Ishikawa (cell line): Measurements from ENCODE around the gene CKLF.

Experiments used
- CEBPB ChIP-seq: IDR thresholded peaks from 2 replicates; pipeline ENCODE4 v1.6.1; 2012
- CREB1 ChIP-seq: IDR thresholded peaks from 2 replicates; pipeline ENCODE4 v1.6.1; 2012; ENCODE audit warnings: low read depth
- EGR1 ChIP-seq: IDR thresholded peaks from 2 replicates; pipeline ENCODE4 v1.6.1; 2012
- EP300 ChIP-seq: IDR thresholded peaks from 2 replicates; pipeline ENCODE4 v1.6.1; 2012; ENCODE audit warnings: borderline replicate concordance
- FOXM1 ChIP-seq: IDR thresholded peaks from 2 replicates; pipeline ENCODE4 v1.6.1; 2012; ENCODE audit warnings: low read depth, borderline replicate concordance
- MAX ChIP-seq: IDR thresholded peaks from 2 replicates; pipeline ENCODE4 v1.6.1; 2012
- NFIC ChIP-seq: IDR thresholded peaks from 2 replicates; pipeline ENCODE4 v1.6.1; 2012
- RAD21 ChIP-seq: IDR thresholded peaks from 2 replicates; pipeline ENCODE4 v1.6.1; 2012; ENCODE audit warnings: low read depth
- REST ChIP-seq: IDR thresholded peaks from 2 replicates; pipeline ENCODE4 v1.6.1; 2012; ENCODE audit warnings: low read depth, mild to moderate bottlenecking
- TAF1 ChIP-seq: IDR thresholded peaks from 2 replicates; pipeline ENCODE4 v1.6.1; 2012; ENCODE audit warnings: low read depth, mild to moderate bottlenecking
- TCF12 ChIP-seq: IDR thresholded peaks from 2 replicates; pipeline ENCODE4 v1.6.1; 2012; ENCODE audit warnings: low read depth
- TEAD4 ChIP-seq: IDR thresholded peaks from 2 replicates; pipeline ENCODE4 v1.6.1; 2012
- USF1 ChIP-seq: IDR thresholded peaks from 2 replicates; pipeline ENCODE4 v1.6.1; 2012
- YY1 ChIP-seq: IDR thresholded peaks from 2 replicates; pipeline ENCODE4 v1.6.1; 2012; ENCODE audit warnings: low read depth
- ZBTB7A ChIP-seq: IDR thresholded peaks from 2 replicates; pipeline ENCODE4 v1.6.1; 2012; ENCODE audit warnings: low read depth

The CKLF gene

GRCh38 chr16:66578651-66579531 lies 26.5 kb downstream of the CKLF start, which contains the start of gene CMTM2:
CMTM2 (plus strand) TSS chr16:66579463; CDS start chr16:66579608, 145 bp downstream.
- TF ChIP-seq FOXM1 (no peak), NFIC (no peak), REST (no peak), EGR1 (no peak), ZBTB7A (no peak), TAF1 (no peak), EP300 (no peak), YY1 (no peak), RAD21 (no peak), TCF12 (no peak), TEAD4 (no peak), CREB1 (no peak), MAX (no peak), USF1 (no peak), CEBPB (no peak)

GRCh38 chr16:66580605-66581209 lies 28.3 kb downstream of the CKLF start:
- TF ChIP-seq EGR1, result no peak
- no peak for TF ChIP-seq FOXM1
- TF ChIP-seq TAF1, result no peak
- peak; percentile 73; the same call in 1 of the 2 replicates for TF ChIP-seq CEBPB
- TF ChIP-seq YY1, result no peak
- peak; percentile 62; the same call in 1 of the 2 replicates for TF ChIP-seq EP300
- no peak for TF ChIP-seq CREB1
- no peak; the same call in 1 of the 2 replicates for TF ChIP-seq MAX
- TF ChIP-seq ZBTB7A, result 0 out of 2 replicates have a peak, but pooled peaks have one; percentile 52
- TF ChIP-seq TCF12, result peak; percentile 67; the same call in 1 of the 2 replicates
- no peak for TF ChIP-seq REST
- TF ChIP-seq RAD21, result peak; percentile 35; the same call in 1 of the 2 replicates
- TF ChIP-seq USF1, result no peak
- TF ChIP-seq NFIC, result peak; percentile 76
- TF ChIP-seq TEAD4, result peak; percentile 92

GRCh38 chr16:66581246-66581952 lies 29.0 kb downstream of the CKLF start:
- TF ChIP-seq ZBTB7A (no peak), EGR1 (no peak), NFIC (no peak), REST (no peak), MAX (no peak), RAD21 (no peak), CEBPB (no peak), CREB1 (no peak), EP300 (no peak), FOXM1 (no peak), TEAD4 (no peak), YY1 (no peak), TCF12 (no peak), USF1 (no peak)
